Prostate gland (tissue), 2 donors: ENCODE measurements around the gene IRF2.

Source experiments
- POLR2A ChIP-seq: fragments of 450-650 bp; IDR thresholded peaks from one replicate; pipeline ENCODE4 v1.6.1; 2016; ENCODE audit warnings: antibody characterized with exemption, mild to moderate bottlenecking
- POLR2AphosphoS5 ChIP-seq: sonication (generic); formaldehyde crosslinking; IDR thresholded peaks from one replicate; pipeline ENCODE4 v1.6.1; 2017; ENCODE audit warnings: antibody characterized with exemption
- TF ChIP-seq, protein P1 (sequence below), 4 experiments: fragments of 200-600 bp in 2 of 4; fragments of 450-650 bp in 2 of 4; sonication (generic) in 2 of 4; IDR thresholded peaks; 1 replicate in 3 of 4; 2 replicates in 1 of 4; pipeline ENCODE4 v1.5.1; 2016 to 2019; ENCODE audit warnings: antibody characterized with exemption in 4 of 4, mild to moderate bottlenecking in 2 of 4, moderate library complexity in 2 of 4

DNA sequence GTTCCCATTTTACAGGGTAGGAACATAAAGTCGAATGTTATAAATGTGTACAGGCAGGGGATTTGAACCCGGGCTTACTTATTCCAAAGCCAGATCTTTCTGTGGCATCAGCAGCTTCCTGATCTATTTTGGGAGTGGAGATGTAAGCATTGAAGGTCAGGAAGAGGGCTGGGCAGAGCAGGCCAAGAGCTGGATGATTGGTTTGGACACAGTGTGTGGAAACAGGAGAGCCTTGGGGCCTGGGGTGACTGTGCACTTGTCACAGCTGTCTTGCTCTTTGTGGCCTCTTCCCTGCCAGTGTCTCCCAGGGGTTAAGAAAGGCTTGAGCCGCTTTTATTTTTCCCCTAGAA, 128.8 kb downstream of the IRF2 start:
- TF ChIP-seq, protein P1, sequence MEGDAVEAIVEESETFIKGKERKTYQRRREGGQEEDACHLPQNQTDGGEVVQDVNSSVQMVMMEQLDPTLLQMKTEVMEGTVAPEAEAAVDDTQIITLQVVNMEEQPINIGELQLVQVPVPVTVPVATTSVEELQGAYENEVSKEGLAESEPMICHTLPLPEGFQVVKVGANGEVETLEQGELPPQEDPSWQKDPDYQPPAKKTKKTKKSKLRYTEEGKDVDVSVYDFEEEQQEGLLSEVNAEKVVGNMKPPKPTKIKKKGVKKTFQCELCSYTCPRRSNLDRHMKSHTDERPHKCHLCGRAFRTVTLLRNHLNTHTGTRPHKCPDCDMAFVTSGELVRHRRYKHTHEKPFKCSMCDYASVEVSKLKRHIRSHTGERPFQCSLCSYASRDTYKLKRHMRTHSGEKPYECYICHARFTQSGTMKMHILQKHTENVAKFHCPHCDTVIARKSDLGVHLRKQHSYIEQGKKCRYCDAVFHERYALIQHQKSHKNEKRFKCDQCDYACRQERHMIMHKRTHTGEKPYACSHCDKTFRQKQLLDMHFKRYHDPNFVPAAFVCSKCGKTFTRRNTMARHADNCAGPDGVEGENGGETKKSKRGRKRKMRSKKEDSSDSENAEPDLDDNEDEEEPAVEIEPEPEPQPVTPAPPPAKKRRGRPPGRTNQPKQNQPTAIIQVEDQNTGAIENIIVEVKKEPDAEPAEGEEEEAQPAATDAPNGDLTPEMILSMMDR (IDR thresholded peaks at IDR 0.05), result no peak
- TF ChIP-seq POLR2AphosphoS5 (no peak), POLR2A (no peak)
